GM18858 (cell line): ENCODE data around the gene SLC25A17.
"Not testable (repeated sequence)": the region's sequence is repeated elsewhere in the genome, so short reads cannot be mapped to it uniquely, and the experiment has no call there.

Experiments used
- ATAC-seq: cut with Tn5 transposase; IDR thresholded peaks from one replicate; pipeline ENCODE4 v1.9.1; 2021; ENCODE audit not compliant: unreplicated experiment

Gene SLC25A17

DNA sequence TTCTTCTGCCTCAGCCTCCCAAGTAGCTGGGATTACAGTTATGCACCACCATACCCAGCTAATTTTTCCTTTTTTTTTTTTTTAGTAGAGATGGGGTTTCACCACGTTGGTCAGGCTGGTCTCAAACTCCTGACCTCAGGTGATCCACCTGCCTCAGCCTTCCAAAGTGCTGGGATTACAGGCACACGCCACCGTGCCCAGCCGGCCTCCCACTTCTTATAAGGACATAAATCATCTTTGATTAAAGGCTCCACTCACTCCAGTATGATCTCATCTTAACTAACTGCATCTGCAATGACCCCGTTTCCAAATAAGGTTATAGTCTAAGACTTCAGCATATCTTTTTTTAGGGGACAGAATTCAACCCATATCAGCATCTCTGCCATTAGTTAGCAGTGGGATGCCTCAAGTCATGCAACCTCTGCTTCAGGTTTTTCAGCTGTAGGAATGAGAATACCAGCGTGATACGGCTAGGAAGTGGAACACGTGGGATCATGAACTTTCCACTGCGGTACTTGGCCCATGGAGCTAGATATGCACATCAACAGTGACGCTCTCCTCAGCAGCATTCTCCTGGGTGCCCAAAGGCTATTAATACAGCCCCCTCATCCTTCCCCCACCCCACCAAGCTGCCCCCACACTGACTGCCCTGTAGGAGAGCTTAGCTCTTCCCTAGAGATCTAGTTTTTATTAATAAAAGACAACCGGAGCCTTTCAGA is 98.4 kb downstream of the SLC25A17 start:
- ATAC-seq, result no peak

DNA sequence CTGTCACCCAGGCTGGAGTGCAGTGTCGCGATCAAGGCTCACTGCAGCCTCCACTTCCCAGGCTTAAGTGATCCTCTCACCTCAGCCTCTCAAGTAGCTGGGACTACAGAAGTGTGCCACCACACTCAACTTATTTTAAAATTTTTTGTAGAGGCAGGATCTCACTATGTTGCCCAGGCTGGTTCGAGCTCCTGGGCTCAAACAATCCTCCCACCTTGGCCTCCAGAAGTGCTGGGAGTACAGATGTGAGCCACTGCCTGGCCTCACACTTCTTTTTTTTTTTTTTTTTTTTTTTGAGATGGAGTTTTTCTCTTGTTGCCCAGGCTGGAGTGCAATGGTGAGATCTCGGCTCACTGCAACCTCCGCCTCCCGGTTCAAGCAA is 99.0 kb downstream of the SLC25A17 start:
- ATAC-seq, result not testable (repeated sequence)
